Stimulated activated CD4-positive, alpha-beta T cell treated with anti-CD3 and anti-CD28 coated beads, Interleukin-1b, Interleukin-23, amount 100 ng/mL, for 48 hours (primary cell): Measurements from ENCODE around the gene WHRN.

ENCODE experiments used
- DNase-seq: peaks from one replicate; pipeline ENCODE4 v3.0.0-alpha.2; 2020

The WHRN gene

GRCh38 chr9:114505187-114506081 lies at the start of gene WHRN:
Gene WHRN (minus strand): TSS chr9:114505473. CDS start chr9:114504801, 672 bp downstream.
- DNase-seq = peak; percentile 89

GRCh38 chr9:114553202-114553601 lies 47.9 kb upstream of the WHRN start:
- DNase-seq = no peak

GRCh38 chr9:114552706-114553105 lies 47.4 kb upstream of the WHRN start:
- no peak for DNase-seq

GRCh38 chr9:114551750-114552685 lies 46.7 kb upstream of the WHRN start:
- no peak for DNase-seq

GRCh38 chr9:114549697-114550330 lies 44.5 kb upstream of the WHRN start:
- no peak for DNase-seq

GRCh38 chr9:114546851-114547250 lies 41.6 kb upstream of the WHRN start:
- DNase-seq = no peak

- no peak for DNase-seq
Measured at GRCh38 chr9:114545055-114545454, 39.8 kb upstream of the WHRN start.

GRCh38 chr9:114539701-114540380 lies 34.6 kb upstream of the WHRN start:
- no peak for DNase-seq

GRCh38 chr9:114538241-114538640 lies 33.0 kb upstream of the WHRN start:
- peak; percentile 28 for DNase-seq

GRCh38 chr9:114532561-114533237 lies 27.4 kb upstream of the WHRN start:
- DNase-seq = no peak

GRCh38 chr9:114529285-114529684 lies 24.0 kb upstream of the WHRN start:
- DNase-seq = no peak

GRCh38 chr9:114526807-114527206 lies 21.5 kb upstream of the WHRN start:
- no peak for DNase-seq

GRCh38 chr9:114525513-114525912 lies 20.2 kb upstream of the WHRN start:
- no peak for DNase-seq

- no peak for DNase-seq
Measured at GRCh38 chr9:114524247-114524681, 19.0 kb upstream of the WHRN start.

GRCh38 chr9:114522847-114523246 lies 17.6 kb upstream of the WHRN start:
- no peak for DNase-seq

GRCh38 chr9:114522286-114522685 lies 17.0 kb upstream of the WHRN start:
- DNase-seq = no peak

GRCh38 chr9:114521846-114522245 lies 16.6 kb upstream of the WHRN start:
- DNase-seq = no peak

GRCh38 chr9:114518599-114519022 lies 13.3 kb upstream of the WHRN start:
- DNase-seq = no peak

- DNase-seq = no peak
Measured at GRCh38 chr9:114518120-114518519, 12.8 kb upstream of the WHRN start.

- DNase-seq = no peak
Measured at GRCh38 chr9:114516913-114517312, 11.6 kb upstream of the WHRN start.

GRCh38 chr9:114515528-114515927 lies 10.3 kb upstream of the WHRN start:
- DNase-seq = no peak

GRCh38 chr9:114513959-114514267 lies 8.6 kb upstream of the WHRN start:
- DNase-seq = no peak
